ENCODE measurements around the gene RNF212. TPM values are rescaled to one million over a fixed set of nuclear protein-coding genes. Genes with fewer than 3 reads are reported as not detected.
"Not testable (repeated sequence)": the region's sequence is repeated elsewhere in the genome, so short reads cannot be mapped to it uniquely, and the experiment has no call there.

RNF212 gene
- total RNA-seq, 1 donor from 2014 or later, result 1.4 TPM

GRCh38 chr4:1061056-1061700 is 52.2 kb downstream of the RNF212 start:
- ATAC-seq, result no peak

- ATAC-seq, result no peak
Measured at GRCh38 chr4:1060621-1061020, 52.7 kb downstream of the RNF212 start.

GRCh38 chr4:1060121-1060520 is 53.2 kb downstream of the RNF212 start:
- no peak for ATAC-seq

- ATAC-seq, result no peak
Measured at GRCh38 chr4:1058997-1059665, 54.2 kb downstream of the RNF212 start.

GRCh38 chr4:1058198-1058996 is 55.0 kb downstream of the RNF212 start:
- peak; percentile 30 for ATAC-seq

- no peak for ATAC-seq
Measured at GRCh38 chr4:1057403-1057745, 56.0 kb downstream of the RNF212 start.

- no peak for ATAC-seq
Measured at GRCh38 chr4:1056671-1057402, 56.5 kb downstream of the RNF212 start.

GRCh38 chr4:1055721-1056590 is 57.4 kb downstream of the RNF212 start:
- peak; percentile 70 for ATAC-seq

GRCh38 chr4:1055243-1055701 is 58.1 kb downstream of the RNF212 start:
- ATAC-seq, result not testable (repeated sequence)

- ATAC-seq, result not testable (repeated sequence)
Measured at GRCh38 chr4:1054696-1055242, 58.6 kb downstream of the RNF212 start.

- not testable (repeated sequence) for ATAC-seq
Measured at GRCh38 chr4:1053891-1054290, 59.5 kb downstream of the RNF212 start.

GRCh38 chr4:1053080-1053661 is 60.2 kb downstream of the RNF212 start:
- no peak for ATAC-seq

- ATAC-seq, result no peak
Measured at GRCh38 chr4:1052231-1052671, 61.1 kb downstream of the RNF212 start.

- no peak for ATAC-seq
Measured at GRCh38 chr4:1051472-1051871, 61.9 kb downstream of the RNF212 start.

- no peak for ATAC-seq
Measured at GRCh38 chr4:1050486-1051213, 62.7 kb downstream of the RNF212 start.

- ATAC-seq, result no peak
Measured at GRCh38 chr4:1049591-1049905, 63.8 kb downstream of the RNF212 start.

GRCh38 chr4:1048773-1049590 is 64.4 kb downstream of the RNF212 start:
- ATAC-seq, result no peak

- no peak for ATAC-seq
Measured at GRCh38 chr4:1047976-1048772, 65.2 kb downstream of the RNF212 start.
